ENCODE results near the gene HELZ. TPM values are rescaled to one million over a fixed set of nuclear protein-coding genes. Genes with fewer than 3 reads are reported as not detected.

The HELZ gene
- total and polyA plus RNA-seq, 2 of the 8 experiments (the other 6 are each of a cell fraction or from before 2014, with no cell fraction given): 10.0 to 48.7 TPM

- H3K9ac ChIP-seq (replicated peaks in 1 of 4; ENCODE audit: extremely low read depth in 1 of 4, low read depth in 3 of 4, low read length in 3 of 4): no peak overlapping the region
- no peaks in the 10 kb centered on the region; a peak in 1 of 8 replicates for H3K36me3 ChIP-seq (ENCODE audit: control insufficient read depth in 2 of 4, insufficient read depth in 4 of 4, low read length in 3 of 4)
- H3K27ac ChIP-seq (ENCODE audit: low read depth, low read length): no peak overlapping the region
- no peak overlapping the region for H2BK120ac ChIP-seq (replicated peaks; ENCODE audit: low read depth, low read length)
- DNase-seq (ENCODE audit: low read depth in 1 of 2, low spot score in 2 of 2): no peak
- no peak overlapping the region for H3K18ac ChIP-seq (ENCODE audit: extremely low read depth, low read length)
- H2AFZ ChIP-seq (ENCODE audit: low read length): no peak overlapping the region
- no peak overlapping the region for H4K8ac ChIP-seq (ENCODE audit: extremely low read depth, insufficient read depth, low read length)
- no peaks in the 10 kb centered on the region for H3K79me1 ChIP-seq (ENCODE audit: low read depth, low read length)
- no peaks in the 10 kb centered on the region for H4K20me1 ChIP-seq (replicated peaks in 1 of 2; ENCODE audit: control insufficient read depth in 1 of 2, insufficient read depth in 2 of 2, low read length in 2 of 2)
- H2BK12ac ChIP-seq (ENCODE audit: low read depth, low read length): no peak overlapping the region
- no peak overlapping the region for H2BK5ac ChIP-seq (ENCODE audit: low read depth, low read length)
- no peak overlapping the region for H4K91ac ChIP-seq (replicated peaks; ENCODE audit: insufficient read length, low read length)
- H3K4me2 ChIP-seq (ENCODE audit: insufficient read depth in 1 of 2, low read depth in 2 of 2, low read length in 2 of 2): no peak overlapping the region
- 100% methylated on average over 1 of the region's 1 CpG; no CpG with 5 or more reads in 1 of the 2 experiments for WGBS, 2 experiments (ENCODE audit: extremely low coverage in 1 of 2, insufficient coverage in 1 of 2, insufficient read length in 1 of 2, insufficient replicate concordance in 2 of 2, low coverage in 1 of 2, low lambda C conversion rate in 2 of 2, missing lambda C conversion rate in 1 of 2)
- H3K4me1 ChIP-seq (replicated peaks in 1 of 4; ENCODE audit: control insufficient read depth in 3 of 4, insufficient read depth in 4 of 4, low read length in 3 of 4): no peaks in the 10 kb centered on the region
- no peak overlapping the region for H2BK20ac ChIP-seq (ENCODE audit: low read length)
- no peak overlapping the region for H2BK15ac ChIP-seq (ENCODE audit: low read length)
- H3K4ac ChIP-seq (replicated peaks; ENCODE audit: insufficient read length, low read depth, low read length): no peak overlapping the region
- no peaks in the 10 kb centered on the region for H3K27me3 ChIP-seq (replicated peaks in 1 of 4; ENCODE audit: control insufficient read depth in 3 of 4, extremely low read depth in 1 of 4, insufficient read depth in 3 of 4, low read length in 3 of 4)
- POLR2A ChIA-PET (ENCODE audit: partially characterized antibody): no interaction called here
- no peak overlapping the region for H3K14ac ChIP-seq (ENCODE audit: insufficient read length)
- H3K56ac ChIP-seq (replicated peaks; ENCODE audit: insufficient read length, low read depth, low read length): no peak overlapping the region
- no peak overlapping the region for H4K5ac ChIP-seq (ENCODE audit: insufficient read length, low read depth, low read length)
- H3K9me3 ChIP-seq (ENCODE audit: insufficient read depth in 2 of 2, low read depth in 1 of 2, low read length in 1 of 2): peaks cover 7 to 16% of the 10 kb centered on the region in 2 experiments; a peak in 2 of 4 replicates
- H3K79me2 ChIP-seq (ENCODE audit: control insufficient read depth in 1 of 2, insufficient read depth in 2 of 2, low read length in 2 of 2): no peaks in the 10 kb centered on the region
- no peak for FAIRE-seq
- no peak overlapping the region for H3K4me3 ChIP-seq (ENCODE audit: extremely low read depth in 1 of 4, insufficient read depth in 2 of 4, low read depth in 3 of 4, low read length in 4 of 4)
- no peak overlapping the region for H2AK5ac ChIP-seq (ENCODE audit: low read depth, low read length)
- no peaks in the 10 kb centered on the region for H3K23me2 ChIP-seq (ENCODE audit: low read depth, low read length)
- H3K23ac ChIP-seq (ENCODE audit: insufficient read length): no peak overlapping the region
- CTCF ChIA-PET (ENCODE audit: partially characterized antibody): no interaction called here
- TF ChIP-seq SIN3A (conservative IDR thresholded peaks at IDR 0.05 in 1 of 2, IDR thresholded peaks at IDR 0.05 in 1 of 2; ENCODE audit: low read depth in 1 of 2, low read length in 2 of 2) (no peak), SAP30 (IDR thresholded peaks at IDR 0.05; ENCODE audit: insufficient read depth, insufficient replicate concordance, low read length) (no peak), CBX5 (IDR thresholded peaks at IDR 0.05; ENCODE audit: low read depth, low read length) (no peak), TAF1 (IDR thresholded peaks at IDR 0.05; ENCODE audit: low read depth, low read length) (no peak)
Measured at GRCh38 chr17:67047382-67047781, 197.6 kb downstream of the HELZ start.
